Epidermal melanocyte (primary cell): ENCODE results near the gene ASPHD1.
A peak's percentile ranks its signal among the peaks of the same experiment; 100 is the strongest.
"Not testable (repeated sequence)": the region's sequence is repeated elsewhere in the genome, so short reads cannot be mapped to it uniquely, and the experiment has no call there.

Experiments
- DNase-seq: peaks from one replicate; pipeline ENCODE4 v3.0.0; 2011; ENCODE audit warnings: low spot score; ENCODE audit not compliant: insufficient read length

Gene ASPHD1

DNA sequence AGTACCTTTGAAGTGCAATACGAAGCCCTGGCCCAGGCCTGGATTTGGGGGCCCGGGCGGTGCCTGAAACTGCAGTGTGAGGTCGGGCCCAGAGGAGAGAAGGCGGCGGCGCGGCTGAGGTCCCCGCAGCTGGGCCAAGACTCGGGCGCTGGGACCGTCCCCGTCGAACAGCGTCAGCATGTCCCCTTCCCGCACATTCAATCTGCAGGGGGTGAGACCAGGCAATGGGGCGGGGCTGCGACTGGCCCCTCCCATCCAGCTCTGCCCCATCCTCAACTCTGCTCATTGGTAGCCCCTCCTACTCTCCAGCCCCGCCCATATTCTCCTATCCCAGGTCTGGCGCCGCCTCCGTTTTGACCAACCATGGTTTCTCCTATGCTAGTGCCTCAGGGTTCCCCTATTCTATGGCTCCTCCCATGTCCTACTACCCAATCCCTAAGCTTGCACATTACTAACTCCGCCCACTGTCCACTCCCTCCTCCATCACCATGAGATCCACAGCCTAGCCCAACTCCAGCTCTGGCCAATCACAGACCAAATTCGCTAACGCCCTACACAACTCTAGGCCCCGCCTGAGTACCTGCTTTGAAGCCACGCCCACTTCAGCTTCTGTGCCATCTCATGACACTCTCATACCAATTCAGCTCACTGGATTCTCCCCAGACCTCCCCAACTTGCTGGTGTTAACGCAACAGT is 22.9 kb upstream of the ASPHD1 start:
- no peak for DNase-seq

DNA sequence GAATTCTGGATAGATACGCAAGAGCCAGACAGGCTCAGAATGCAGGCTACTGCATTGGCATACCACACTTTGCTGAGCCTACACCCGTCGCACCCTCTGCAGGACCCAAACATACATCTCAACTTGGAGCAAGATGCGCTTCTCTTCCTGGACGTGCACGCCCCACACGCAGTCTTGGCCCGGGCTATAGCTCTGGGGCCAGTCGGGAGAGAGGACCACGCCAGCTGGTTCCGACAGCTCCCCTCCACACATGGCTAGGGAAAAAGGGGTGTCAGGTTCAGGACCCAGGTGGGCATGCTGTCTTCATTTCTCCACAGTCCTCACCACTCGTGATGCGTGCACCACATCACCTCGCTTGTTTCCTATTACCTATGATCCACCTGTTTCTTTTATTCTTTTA is 22.1 kb upstream of the ASPHD1 start:
- DNase-seq: no peak

DNA sequence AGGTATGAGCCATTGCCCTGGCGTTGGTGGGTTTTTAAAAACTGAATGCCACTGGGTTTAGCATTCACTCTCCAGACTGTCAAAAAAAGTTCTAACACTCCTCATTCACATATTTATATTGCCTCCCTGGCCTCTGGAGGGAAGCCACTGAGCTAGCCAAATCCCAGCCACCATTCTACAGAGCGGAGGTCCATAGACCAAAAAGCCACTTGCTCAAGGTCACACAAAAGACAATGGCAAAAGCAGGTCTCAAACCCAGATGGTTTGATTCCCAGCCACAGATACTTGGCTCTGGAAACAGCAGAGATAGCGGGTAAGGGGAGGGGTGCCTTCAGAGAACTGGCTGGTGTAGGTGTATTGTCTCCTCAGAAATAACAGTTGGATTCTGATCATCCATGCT is 19.2 kb upstream of the ASPHD1 start:
- DNase-seq: no peak

DNA sequence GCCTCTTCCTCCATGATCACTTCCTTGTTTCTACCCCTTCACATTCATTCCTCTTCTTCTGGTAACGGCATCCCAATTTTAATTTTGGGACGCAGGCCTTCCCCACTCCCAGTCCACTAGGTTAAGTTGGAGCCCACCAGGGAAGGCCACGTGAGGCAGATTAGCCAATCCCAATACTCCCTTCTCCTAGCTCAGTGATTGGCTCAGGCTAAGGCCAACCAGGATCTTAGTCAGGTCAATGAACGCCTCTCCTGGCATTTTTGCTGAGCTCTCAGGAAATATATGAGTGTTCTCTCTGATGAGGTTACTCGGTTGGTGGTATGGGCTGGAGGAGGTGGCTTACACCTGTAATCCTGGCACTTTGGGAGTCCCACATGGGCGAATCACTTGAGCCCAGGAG is 16.3 kb upstream of the ASPHD1 start:
- no peak for DNase-seq

DNA sequence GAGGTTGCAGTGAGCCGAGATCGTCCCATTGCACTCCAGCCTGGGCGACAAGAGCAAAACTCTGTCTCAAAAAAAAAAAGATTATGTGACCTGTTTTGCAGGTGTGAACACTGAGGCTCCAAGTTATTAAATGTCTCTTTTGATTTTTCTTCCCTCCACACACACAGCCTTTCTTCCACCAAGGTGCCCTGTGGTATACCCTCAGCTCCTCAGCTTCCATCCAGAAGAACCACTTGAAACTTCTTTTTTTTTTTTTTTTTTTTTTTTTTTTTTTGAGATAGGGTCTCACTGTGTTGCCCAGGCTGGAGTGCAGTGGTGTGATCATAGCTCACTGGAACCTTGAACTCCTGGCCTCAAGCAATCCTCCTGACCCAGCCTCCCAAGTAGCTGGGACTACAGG is 10.9 kb upstream of the ASPHD1 start:
- not testable (repeated sequence) for DNase-seq

DNA sequence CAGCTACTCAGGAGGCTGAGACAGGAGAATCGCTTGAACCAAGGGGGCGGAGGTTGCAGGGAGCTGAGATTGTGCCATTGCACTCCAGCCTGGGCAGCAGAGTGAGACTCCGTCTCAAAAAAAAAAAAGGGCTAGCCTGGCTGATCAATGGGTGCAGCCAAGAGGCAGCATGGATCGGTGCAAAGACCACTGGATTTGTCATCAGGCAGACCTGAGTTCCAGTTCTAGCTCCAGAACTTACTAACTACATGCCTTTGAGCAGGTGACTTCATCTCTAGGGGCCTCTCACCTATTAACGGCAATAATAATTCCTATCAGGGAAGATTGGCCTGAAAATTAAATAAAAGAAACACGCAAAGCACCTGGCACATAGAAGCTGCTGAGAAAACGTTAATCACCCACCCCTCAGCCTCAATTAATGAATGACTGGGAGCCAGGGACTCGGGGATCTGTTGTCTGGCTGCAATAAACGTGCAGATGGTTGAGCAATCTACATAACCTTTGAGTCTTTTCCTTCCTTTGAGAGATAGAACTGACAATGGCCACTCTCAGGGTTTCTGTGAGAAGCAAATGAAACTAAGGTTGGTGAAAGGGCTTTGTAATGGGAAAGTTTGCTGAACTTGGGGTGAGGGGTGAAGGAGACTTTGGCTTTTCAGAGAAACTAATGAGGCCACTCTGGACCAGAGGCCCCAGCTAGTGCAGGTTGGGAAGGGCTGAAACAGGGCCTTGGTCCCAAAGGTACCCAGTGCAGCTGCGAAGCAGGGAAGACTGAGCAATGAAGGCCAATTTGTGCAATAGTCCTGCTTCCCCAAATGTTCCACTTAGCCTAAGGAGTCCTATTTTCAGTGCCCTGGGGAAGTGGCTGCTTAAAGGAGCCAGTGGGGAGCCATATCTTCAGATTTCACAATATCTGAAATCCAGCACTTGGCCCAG is 8.5 kb upstream of the ASPHD1 start:
- no peak for DNase-seq

DNA sequence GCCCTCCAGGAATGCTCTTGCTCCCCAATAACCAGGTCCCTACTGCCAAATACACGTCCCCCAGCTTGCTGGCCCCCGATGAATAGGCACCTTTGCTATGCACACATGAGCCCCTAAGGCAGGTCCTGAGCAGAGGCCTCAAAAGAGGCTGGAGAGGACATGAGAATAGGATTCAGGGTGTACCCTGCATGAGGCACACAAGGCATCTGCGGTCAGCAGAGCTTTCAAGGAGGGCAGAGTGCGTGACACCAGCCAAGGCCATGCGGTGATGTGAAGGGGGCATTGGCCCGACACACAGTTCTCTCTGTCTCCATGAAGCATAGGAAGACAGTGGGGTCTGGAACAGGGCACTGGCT is 7.9 kb upstream of the ASPHD1 start:
- no peak for DNase-seq

DNA sequence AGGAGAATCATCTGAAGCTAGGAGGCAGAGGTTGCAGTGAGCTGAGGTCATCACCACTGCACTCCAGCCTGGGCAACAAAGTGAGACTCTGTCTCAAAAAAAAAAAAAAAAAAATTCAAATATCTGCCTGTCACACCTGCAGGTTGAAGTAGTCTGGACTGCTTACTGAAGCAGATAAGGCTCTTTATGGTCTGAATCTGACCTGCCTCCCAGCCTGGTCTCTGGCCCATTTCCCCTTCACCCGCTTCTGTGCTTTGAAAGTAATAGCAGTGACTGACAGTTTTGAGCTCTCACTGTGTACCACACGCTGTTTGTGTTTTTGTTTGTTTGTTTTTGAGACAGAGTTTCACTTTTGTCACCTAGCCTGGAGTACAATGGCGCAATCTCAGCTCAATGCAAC is 6.7 kb upstream of the ASPHD1 start:
- DNase-seq: no peak

DNA sequence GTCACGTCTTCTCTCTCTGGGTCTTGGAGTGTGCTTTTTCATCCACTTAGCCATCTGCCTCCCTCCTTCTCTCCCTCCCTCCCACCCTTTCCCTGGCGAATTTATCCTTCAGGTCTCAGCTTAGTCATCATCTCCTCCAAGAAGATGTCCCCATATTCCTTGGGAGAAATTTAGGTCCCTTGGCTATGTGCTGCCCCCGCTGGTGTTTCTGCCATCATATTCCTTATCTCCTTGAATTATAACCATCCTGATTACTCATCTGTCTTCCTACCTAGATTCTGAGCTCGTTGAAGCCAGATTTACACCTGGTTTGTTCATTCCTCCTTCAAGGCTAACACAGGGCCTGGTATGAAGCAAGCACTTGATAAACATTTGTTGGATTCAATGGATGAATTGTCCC is 5.9 kb upstream of the ASPHD1 start:
- DNase-seq: no peak

DNA sequence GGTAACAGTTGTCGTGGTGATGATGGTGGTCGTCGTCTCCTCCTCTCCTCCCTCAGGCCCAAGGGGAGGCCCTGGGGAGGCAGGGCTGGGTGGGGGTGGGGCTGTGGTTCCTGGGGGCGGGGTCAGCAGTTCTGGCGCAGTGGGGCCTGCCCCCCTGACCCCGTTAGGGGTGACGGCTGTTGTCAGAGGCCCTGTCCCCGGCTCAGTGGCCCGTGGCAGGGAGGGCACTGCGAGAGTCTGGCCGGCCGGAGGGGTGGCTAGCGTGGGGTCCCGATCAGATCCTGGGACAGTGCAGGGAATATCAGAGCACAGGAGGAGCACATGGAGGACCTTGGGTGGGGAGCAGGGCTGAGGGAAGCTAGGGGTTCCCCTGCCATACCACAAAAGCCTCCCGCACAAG is 3.4 kb upstream of the ASPHD1 start:
- DNase-seq: no peak

DNA sequence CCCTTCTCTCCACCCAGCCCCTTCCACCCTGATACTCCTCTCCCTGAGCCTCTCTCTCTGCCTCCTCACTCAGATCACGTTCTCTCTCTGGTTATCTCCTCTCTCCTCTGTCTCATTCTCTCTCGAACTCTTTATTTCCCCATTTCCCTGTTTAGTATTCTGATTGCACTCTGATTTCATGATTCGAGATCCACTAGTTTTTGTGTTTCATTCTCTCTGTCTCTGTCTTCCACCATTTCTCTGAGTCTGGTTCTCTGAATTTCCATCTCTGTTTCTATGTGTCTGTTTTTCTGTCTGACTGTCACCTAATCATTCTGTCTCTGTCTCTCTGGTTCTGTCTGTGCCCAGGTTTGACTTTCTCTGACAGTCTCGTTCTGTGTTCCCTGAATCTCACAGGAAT is 3.0 kb upstream of the ASPHD1 start:
- no peak for DNase-seq

DNA sequence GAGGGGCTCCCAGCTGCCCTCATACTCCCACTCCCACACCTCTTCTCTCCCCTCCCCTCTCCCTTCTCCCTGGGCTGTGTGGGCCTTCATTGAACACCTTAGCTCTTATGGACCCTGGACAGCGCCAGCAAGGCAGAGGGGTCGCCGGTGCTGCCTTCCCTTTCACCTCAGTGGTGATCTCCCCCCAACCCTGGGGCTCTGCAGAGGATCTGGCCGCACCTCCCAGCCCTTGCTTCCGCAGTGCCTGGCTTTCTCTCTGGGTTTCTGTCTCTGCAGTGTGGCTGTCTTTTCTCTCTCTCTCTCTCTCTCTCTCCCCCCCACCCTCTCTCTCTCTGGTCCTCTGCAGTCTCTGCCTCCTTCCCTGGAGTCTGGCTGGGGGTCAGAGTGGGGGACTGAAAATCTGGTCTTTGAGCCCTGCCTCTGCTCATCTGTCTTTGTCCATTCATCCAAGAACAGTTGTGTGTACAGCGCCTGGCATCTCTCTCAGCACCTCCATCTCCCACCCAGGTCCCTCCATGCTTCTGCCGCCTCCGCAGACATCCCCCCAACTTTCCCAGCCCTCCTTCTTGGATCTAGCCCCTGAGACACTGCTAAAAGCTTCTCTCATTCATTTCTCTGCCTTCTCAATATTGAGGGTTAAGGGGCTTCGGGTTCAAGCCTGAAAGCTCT is 2.0 kb upstream of the ASPHD1 start:
- DNase-seq: no peak

DNA sequence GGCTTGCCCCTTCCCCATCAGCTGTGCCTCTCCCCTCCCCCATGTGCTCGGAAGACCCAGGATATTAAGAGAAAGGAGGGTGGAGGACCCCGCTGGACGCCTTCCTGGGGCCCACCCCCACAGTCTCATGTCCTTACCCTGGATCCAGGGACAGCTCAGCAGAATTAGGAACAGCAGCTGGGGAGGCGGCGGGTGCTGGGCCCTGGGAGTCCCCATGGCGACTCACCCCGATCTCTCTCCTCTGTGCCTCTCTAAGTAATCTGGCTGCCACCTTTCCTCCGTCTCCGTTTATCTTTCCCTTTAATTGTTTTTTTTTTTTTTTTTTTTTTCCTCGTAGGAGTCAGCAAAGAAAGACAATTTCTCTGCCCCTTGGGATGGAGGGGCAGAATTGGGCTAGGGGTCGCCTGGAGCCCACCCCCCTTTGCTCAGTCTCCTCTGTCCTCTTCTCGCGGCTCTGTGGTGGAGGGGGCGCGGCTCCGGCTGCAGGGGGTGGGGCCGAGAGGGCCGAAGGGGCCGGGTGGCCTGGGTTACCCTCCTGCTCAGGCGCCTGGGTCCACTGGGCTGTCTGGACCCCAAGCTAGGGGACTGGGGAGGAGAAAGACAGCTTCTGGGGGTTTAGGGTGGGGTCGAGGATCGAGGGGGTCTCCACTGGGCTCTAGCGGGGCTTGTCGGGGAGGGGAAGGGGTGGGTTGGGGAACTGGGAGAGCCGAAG is 1.3 kb upstream of the ASPHD1 start:
- no peak for DNase-seq

DNA sequence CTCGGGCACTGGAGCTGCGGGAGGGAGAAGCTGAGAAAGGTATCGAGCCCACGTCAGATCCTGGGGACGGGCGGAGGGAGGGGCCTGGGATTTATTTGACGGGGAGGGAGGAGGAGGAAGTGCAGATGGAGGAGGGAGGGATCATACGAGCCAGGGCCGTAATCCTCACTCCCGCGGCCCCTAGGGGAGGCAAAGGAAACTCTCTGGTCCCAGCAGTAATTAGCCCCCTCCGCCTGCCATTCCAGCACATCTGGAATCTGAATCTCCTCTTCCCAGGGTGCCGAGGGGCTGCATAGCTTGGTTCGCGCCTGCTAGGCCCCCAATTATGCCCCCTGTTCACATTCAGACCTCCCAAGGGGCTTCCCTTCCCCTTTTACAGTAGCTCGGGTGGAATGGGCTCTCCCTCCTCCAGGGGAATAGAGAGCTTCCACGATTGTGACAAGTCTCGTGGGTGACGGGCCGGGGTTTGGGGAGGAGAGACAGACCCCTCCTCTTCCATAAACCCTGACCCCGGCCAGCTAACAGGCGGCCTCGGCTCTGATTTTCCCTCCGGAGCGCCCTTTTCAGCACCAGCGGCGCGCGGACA is 679 bp upstream of the ASPHD1 start, which contains the start of gene SEZ6L2:
TSS of gene SEZ6L2 (minus strand) at position 35 of the 586 bp plus-strand sequence. CDS start 531 bp downstream, outside the sequence.
- peak; percentile 49 for DNase-seq

DNA sequence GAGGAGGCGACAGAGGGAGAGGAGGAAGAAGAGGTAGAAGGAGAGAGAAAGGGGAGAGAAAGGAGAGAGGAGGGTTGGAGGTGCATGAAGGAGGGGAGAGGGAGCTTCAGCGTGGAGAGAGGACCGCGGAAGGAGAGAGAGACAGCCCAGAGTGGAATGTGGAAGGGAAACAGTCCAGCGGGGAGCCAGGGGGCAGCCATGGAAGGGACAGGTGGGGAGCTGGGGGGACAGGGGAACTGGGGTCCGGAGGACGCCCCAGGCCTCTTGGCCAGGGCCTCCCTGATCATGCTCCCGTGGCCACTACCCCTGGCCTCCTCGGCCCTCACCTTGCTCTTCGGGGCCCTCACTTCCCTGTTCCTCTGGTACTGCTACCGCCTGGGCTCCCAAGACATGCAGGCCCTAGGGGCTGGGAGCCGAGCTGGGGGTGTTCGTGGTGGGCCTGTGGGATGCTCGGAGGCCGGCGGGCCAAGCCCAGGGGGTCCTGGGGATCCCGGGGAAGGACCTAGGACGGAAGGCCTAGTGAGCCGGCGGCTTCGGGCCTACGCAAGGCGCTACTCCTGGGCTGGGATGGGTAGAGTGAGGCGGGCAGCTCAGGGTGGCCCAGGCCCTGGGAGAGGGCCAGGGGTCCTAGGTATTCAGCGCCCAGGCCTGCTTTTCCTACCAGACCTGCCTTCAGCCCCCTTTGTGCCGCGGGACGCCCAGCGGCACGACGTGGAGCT is 759 bp downstream of the ASPHD1 start:
- DNase-seq: no peak

DNA sequence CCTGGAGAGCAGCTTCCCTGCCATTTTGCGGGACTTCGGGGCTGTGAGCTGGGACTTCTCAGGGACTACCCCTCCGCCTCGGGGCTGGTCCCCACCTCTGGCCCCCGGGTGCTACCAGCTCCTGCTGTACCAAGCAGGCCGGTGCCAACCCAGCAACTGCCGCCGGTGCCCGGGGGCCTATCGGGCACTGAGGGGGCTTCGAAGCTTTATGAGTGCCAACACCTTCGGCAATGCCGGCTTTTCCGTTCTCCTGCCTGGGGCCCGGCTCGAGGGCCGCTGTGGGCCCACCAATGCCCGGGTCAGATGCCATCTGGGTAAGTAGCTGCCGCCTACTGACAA is 1.3 kb downstream of the ASPHD1 start:
- DNase-seq: no peak

DNA sequence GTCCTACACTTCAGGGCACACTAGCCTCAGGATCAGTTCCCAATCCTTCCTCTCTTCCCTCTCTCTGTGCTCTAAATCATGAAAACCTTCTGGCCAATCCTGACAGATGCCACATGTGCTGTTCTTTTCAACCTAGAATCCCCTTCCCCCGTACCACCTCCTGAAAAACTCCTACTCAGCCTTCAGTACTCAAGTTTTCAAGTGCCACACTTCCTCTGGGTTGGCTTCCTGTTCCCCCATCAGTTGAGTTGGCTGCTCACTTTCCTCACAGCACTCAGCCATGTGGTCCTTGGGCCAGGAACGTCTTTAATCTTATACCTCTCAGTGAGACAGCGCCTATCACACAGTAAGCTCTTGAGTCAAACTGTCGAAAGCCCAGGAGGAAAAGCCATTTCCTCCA is 3.3 kb downstream of the ASPHD1 start:
- DNase-seq: no peak

DNA sequence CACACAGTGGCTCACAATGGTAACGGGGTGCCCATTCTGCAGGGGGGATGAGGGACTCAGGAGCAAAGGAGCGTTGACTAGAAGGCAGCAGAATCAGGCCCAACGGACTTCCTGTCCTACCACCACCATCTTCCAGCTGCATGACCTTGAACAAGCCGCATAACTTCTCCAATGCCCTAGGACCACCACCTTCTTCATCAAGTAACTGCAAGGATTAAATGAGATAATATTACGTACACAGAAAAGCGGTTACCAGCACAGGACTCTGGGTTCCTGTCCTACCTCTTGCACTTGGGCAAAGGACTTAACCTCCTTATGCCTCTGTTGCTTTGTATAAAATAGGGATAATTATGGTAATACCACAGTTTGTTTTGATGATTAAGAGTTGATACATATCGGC is 4.7 kb downstream of the ASPHD1 start:
- no peak for DNase-seq

DNA sequence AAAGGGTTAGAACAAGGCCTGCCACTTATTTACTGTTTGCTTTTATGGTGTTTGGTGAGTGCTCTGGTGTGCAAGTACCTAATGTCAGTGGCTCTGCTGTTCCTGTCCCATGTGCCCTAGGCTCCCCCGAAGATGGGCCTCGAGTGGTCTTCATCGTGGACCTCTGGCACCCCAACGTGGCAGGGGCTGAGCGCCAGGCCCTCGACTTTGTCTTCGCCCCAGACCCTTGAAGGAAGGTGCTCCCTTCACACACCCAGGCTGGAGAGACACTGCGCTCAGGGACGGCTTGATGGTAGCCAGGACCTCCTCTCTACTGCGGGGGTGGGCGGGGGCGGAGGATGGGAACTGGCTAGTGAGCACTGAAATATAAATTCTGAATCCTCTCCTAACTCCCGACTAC is 5.4 kb downstream of the ASPHD1 start:
- no peak for DNase-seq

DNA sequence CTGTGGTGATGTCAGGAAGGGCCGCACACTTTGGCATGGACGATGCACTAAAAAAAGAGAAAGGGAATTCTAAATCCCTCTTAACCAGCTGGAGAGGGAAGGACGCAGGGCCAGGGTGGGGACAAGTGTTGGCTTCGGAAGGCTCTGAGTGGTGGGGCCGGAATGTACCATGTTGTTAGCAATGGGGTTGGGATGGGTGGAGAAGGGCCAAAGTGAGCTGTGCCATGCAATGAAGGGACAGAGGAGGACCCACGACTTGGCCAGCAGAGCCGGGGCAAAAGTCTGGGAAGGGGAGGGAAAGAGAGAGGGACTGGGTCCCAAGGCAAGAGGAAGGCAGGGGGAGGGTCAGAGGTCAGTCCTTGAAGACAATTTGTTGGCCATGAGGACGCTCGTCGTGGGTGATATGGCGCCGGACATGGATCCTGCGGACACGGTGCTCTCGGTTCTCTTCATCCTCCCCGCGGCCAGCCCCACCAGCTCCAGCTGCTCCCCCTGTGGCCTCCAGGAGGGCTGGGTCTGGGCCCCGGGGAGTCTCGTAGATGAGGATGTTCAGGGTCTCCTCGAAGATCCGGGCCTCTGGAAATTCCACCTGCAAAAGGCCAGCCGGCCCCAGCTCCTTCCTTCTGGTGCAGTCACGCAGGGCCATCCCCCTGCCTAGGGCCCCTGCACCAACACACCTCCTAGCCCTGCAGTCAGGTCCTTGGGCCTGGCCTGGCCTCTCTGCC is 6.4 kb downstream of the ASPHD1 start:
- no peak for DNase-seq
